ENCODE measurements around the gene RYR2. TPM values are rescaled to one million over a fixed set of nuclear protein-coding genes. Genes with fewer than 3 reads are reported as not detected.
"Not testable (repeated sequence)": the region's sequence is repeated elsewhere in the genome, so short reads cannot be mapped to it uniquely, and the experiment has no call there.

RYR2 gene
- total RNA-seq, 2 experiments from 2014 or later, result 0.05 to 0.08 TPM

DNA sequence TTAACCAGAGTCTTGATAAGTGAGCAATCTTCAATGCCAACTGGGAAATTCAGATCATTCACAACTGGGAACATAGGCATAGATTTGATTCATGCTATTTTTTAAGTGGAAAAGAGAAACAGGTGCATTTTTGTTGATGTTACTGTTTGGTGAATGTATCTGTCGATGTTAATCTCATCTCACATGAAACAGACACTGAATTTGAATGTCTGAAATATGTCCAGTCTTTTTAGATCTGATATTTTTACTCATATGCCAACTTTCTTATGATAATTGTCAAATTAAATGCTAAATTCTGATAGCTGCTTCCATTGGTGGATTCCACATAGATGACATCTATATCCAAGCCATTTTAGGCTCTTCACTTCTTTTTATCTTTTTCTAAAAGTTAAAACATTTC is 213.1 kb downstream of the RYR2 start:
- no peaks in the 10 kb centered on the region for H3K36me3 Mint-ChIP-seq (ENCODE audit: low read depth)
- no peak for DNase-seq
- no peak overlapping the region for H3K27ac Mint-ChIP-seq
- POLR2A ChIA-PET, result no interaction called here
- no peak overlapping the region for H3K4me3 Mint-ChIP-seq
- peaks cover 4% of the 10 kb centered on the region for H3K9me3 Mint-ChIP-seq
- CTCF ChIA-PET, result no interaction called here
- no peaks in the 10 kb centered on the region for H3K4me1 Mint-ChIP-seq
- peaks cover 4% of the 10 kb centered on the region for H3K27me3 Mint-ChIP-seq

DNA sequence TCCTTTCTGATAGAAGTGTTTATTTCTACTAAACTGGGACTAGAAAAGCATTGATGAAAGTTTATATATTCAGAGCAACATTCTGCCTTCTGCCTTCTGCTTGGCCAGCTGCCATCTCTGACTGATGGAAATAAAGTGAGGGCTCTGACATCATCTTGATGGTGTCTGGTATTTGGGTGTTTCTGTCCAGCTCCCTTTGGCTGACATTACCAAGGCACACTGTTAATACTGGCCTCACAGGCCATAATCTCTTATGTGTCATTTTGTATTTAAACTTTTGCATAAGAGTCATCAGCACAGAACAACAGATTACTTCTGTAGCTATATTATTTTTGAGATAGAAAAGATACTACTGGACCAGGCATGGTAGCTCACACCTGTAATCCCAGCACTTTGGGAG is 216.9 kb downstream of the RYR2 start:
- peaks cover 4% of the 10 kb centered on the region for H3K27me3 Mint-ChIP-seq
- H3K4me1 Mint-ChIP-seq, result no peaks in the 10 kb centered on the region
- no peaks in the 10 kb centered on the region for H3K36me3 Mint-ChIP-seq (ENCODE audit: low read depth)
- H3K27ac Mint-ChIP-seq, result no peak overlapping the region
- H3K4me3 Mint-ChIP-seq, result no peak overlapping the region
- H3K9me3 Mint-ChIP-seq, result peaks cover 4% of the 10 kb centered on the region
- ChIA-PET CTCF (no interaction called here), POLR2A (no interaction called here)
- DNase-seq, result no peak

GRCh38 chr1:237261198-237261597 is 219.2 kb downstream of the RYR2 start:
- CTCF ChIA-PET, result no interaction called here
- Mint-ChIP-seq H3K36me3 (ENCODE audit: low read depth) (no peaks in the 10 kb centered on the region), H3K4me1 (no peaks in the 10 kb centered on the region), H3K27me3 (peaks cover 4% of the 10 kb centered on the region), H3K4me3 (no peak overlapping the region), H3K27ac (no peak overlapping the region), H3K9me3 (peaks cover 2% of the 10 kb centered on the region)
- no peak for DNase-seq
- POLR2A ChIA-PET, result no interaction called here

DNA sequence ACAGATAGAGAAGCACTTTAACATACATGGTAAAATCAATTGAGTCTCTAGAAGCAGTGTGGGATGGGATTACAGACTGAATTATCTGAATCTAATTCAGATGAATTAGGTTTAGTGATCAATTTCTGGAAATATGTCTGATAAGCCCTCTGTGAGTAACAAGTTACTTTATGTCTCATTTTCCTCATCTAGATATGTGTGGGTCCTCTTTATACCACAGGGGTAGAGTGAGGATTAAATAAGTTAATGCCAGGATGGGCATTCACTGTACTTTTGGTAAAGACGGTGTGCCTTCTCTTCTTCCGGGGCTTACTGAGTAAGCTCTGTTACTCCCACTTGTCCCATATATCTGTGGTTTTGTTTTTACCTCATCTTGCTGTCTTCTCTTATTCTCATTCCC is 225.8 kb downstream of the RYR2 start:
- H3K4me3 Mint-ChIP-seq, result no peak overlapping the region
- no peaks in the 10 kb centered on the region for H3K27me3 Mint-ChIP-seq
- POLR2A ChIA-PET, result no interaction called here
- CTCF ChIA-PET, result no interaction called here
- DNase-seq, result no peak
- H3K4me1 Mint-ChIP-seq, result peaks cover 13% of the 10 kb centered on the region
- no peak overlapping the region for H3K27ac Mint-ChIP-seq
- H3K36me3 Mint-ChIP-seq (ENCODE audit: low read depth), result no peaks in the 10 kb centered on the region
- no peaks in the 10 kb centered on the region for H3K9me3 Mint-ChIP-seq

- no peak overlapping the region for H3K4me3 Mint-ChIP-seq
- ChIA-PET CTCF (no interaction called here), POLR2A (no interaction called here)
- no peaks in the 10 kb centered on the region for H3K9me3 Mint-ChIP-seq
- no peak overlapping the region for H3K27ac Mint-ChIP-seq
- peaks cover 13% of the 10 kb centered on the region for H3K4me1 Mint-ChIP-seq
- H3K36me3 Mint-ChIP-seq (ENCODE audit: low read depth), result no peaks in the 10 kb centered on the region
- DNase-seq, result no peak
- H3K27me3 Mint-ChIP-seq, result no peaks in the 10 kb centered on the region
Measured at GRCh38 chr1:237269938-237270337, 228.0 kb downstream of the RYR2 start.

DNA sequence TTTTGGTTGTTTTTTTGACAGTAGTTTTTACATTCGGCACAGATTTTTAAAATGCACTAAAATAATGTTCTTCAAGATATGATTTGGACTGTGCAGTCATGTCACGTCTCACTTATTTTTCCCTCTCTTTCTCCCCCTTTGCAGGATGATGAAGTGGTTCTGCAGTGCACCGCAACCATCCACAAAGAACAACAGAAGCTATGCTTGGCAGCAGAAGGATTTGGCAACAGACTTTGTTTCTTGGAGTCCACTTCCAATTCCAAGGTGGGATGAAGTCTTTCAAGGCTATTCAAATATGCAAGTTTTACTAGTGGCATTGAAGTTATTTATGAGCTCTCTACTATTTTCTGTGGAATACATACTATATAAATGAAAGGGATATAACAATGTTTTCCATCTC is 228.4 kb downstream of the RYR2 start:
- Mint-ChIP-seq H3K4me1 (peaks cover 13% of the 10 kb centered on the region), H3K9me3 (no peaks in the 10 kb centered on the region), H3K27ac (no peak overlapping the region), H3K4me3 (no peak overlapping the region), H3K36me3 (ENCODE audit: low read depth) (no peaks in the 10 kb centered on the region), H3K27me3 (no peaks in the 10 kb centered on the region)
- ChIA-PET POLR2A (no interaction called here), CTCF (no interaction called here)
- DNase-seq, result no peak

DNA sequence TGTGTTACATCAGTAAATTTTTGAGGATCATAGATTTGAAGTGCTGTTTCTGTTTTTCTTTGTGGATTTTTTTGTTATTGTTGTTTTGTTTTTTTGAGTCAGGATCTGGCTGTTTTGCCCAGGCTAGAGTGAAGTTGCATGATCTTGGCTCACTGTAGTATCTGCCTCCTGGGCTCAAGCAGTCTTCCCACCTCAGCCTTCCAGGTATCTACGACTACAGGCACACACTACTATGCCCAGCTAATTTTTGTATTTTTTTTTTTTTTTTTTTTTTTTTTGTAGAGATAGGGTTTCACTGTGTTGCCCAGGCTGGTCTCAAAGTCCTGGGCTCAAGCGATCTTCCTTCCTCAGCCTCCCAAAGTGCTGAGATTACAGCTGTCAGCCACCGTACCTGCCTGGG is 236.0 kb downstream of the RYR2 start:
- H3K36me3 Mint-ChIP-seq (ENCODE audit: low read depth); H3K4me3 Mint-ChIP-seq; H3K27me3 Mint-ChIP-seq; H3K4me1 Mint-ChIP-seq; CTCF ChIA-PET; DNase-seq; POLR2A ChIA-PET; H3K27ac Mint-ChIP-seq; H3K9me3 Mint-ChIP-seq: not testable (repeated sequence)

- no peaks in the 10 kb centered on the region for H3K9me3 Mint-ChIP-seq
- no peaks in the 10 kb centered on the region for H3K4me1 Mint-ChIP-seq
- H3K27ac Mint-ChIP-seq, result no peak overlapping the region
- H3K36me3 Mint-ChIP-seq (ENCODE audit: low read depth), result no peaks in the 10 kb centered on the region
- peaks cover 2% of the 10 kb centered on the region for H3K27me3 Mint-ChIP-seq
- POLR2A ChIA-PET, result no interaction called here
- CTCF ChIA-PET, result no interaction called here
- DNase-seq, result no peak
- H3K4me3 Mint-ChIP-seq, result no peak overlapping the region
Measured at GRCh38 chr1:237279629-237280028, 237.6 kb downstream of the RYR2 start.

- peaks cover 2% of the 10 kb centered on the region for H3K27me3 Mint-ChIP-seq
- H3K4me3 Mint-ChIP-seq, result no peak overlapping the region
- no peaks in the 10 kb centered on the region for H3K9me3 Mint-ChIP-seq
- ChIA-PET CTCF (no interaction called here), POLR2A (no interaction called here)
- no peaks in the 10 kb centered on the region for H3K36me3 Mint-ChIP-seq (ENCODE audit: low read depth)
- no peaks in the 10 kb centered on the region for H3K4me1 Mint-ChIP-seq
- no peak overlapping the region for H3K27ac Mint-ChIP-seq
- DNase-seq, result no peak
Measured at GRCh38 chr1:237281481-237281880, 239.5 kb downstream of the RYR2 start.

DNA sequence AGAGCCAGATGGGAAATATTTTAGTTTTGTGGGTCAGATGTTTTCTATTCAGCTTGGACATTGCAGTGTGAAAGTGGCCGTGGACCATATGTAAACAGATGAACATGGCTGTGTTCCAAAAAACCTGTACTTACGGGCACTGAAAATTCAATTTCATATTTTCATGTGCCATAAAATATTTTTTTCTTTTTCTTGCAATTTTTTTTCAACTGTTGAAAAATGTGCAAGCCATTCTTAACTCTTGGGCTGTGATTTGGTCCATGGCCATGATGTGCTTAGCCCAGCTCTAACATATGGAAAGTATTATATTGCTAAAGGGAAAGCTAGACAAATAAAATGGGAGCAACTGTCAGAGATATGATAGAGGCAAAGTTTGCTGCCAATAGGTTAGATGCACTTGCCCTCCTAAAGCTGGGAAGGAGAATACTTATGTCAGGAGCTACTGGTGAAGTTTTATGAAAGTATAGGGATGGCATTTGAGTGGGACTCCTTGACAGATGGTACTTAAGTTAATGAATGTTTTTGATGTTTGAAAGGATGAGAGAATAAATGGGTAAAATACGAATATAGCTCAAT is 240.3 kb downstream of the RYR2 start:
- Mint-ChIP-seq H3K27ac (no peak overlapping the region), H3K27me3 (peaks cover 2% of the 10 kb centered on the region), H3K4me3 (no peak overlapping the region), H3K9me3 (no peaks in the 10 kb centered on the region), H3K4me1 (no peaks in the 10 kb centered on the region), H3K36me3 (ENCODE audit: low read depth) (no peaks in the 10 kb centered on the region)
- ChIA-PET POLR2A (no interaction called here), CTCF (no interaction called here)
- DNase-seq, result no peak

GRCh38 chr1:237287876-237288521 is 246.0 kb downstream of the RYR2 start:
- Mint-ChIP-seq H3K27ac (no peak overlapping the region), H3K9me3 (no peaks in the 10 kb centered on the region), H3K4me1 (no peaks in the 10 kb centered on the region), H3K27me3 (no peaks in the 10 kb centered on the region), H3K36me3 (ENCODE audit: low read depth) (no peaks in the 10 kb centered on the region), H3K4me3 (no peak overlapping the region)
- DNase-seq, result no peak
- ChIA-PET POLR2A (no interaction called here), CTCF (no interaction called here)

- ChIA-PET POLR2A (no interaction called here), CTCF (no interaction called here)
- H3K4me3 Mint-ChIP-seq, result no peak overlapping the region
- H3K36me3 Mint-ChIP-seq (ENCODE audit: low read depth), result no peaks in the 10 kb centered on the region
- no peaks in the 10 kb centered on the region for H3K9me3 Mint-ChIP-seq
- H3K27me3 Mint-ChIP-seq, result peaks cover 2% of the 10 kb centered on the region
- H3K27ac Mint-ChIP-seq, result no peak overlapping the region
- DNase-seq, result no peak
- no peaks in the 10 kb centered on the region for H3K4me1 Mint-ChIP-seq
Measured at GRCh38 chr1:237293804-237294203, 251.8 kb downstream of the RYR2 start.

- DNase-seq, result no peak
- ChIA-PET POLR2A (no interaction called here), CTCF (no interaction called here)
- Mint-ChIP-seq H3K4me3 (no peak overlapping the region), H3K9me3 (no peaks in the 10 kb centered on the region), H3K4me1 (no peaks in the 10 kb centered on the region), H3K36me3 (ENCODE audit: low read depth) (no peaks in the 10 kb centered on the region), H3K27me3 (peaks cover 2% of the 10 kb centered on the region), H3K27ac (no peak overlapping the region)
Measured at GRCh38 chr1:237296861-237297260, 254.9 kb downstream of the RYR2 start.

- CTCF ChIA-PET, result no interaction called here
- Mint-ChIP-seq H3K4me3 (no peak overlapping the region), H3K36me3 (ENCODE audit: low read depth) (no peaks in the 10 kb centered on the region), H3K4me1 (no peaks in the 10 kb centered on the region), H3K9me3 (no peaks in the 10 kb centered on the region), H3K27ac (no peak overlapping the region), H3K27me3 (peaks cover 4% of the 10 kb centered on the region)
- DNase-seq, result no peak
- POLR2A ChIA-PET, result no interaction called here
Measured at GRCh38 chr1:237300642-237301041, 258.7 kb downstream of the RYR2 start.

Measured in activated CD4-positive, alpha-beta memory T cell treated with anti-CD3 and anti-CD28 coated beads, Interleukin-2, amount 10 ng/mL, durations not matched to agents 7 days and 5 days (primary cell).